ENCODE results near the gene SERINC5.
"Not testable (repeated sequence)": the region's sequence is repeated elsewhere in the genome, so short reads cannot be mapped to it uniquely, and the experiment has no call there.

Gene SERINC5

GRCh38 chr5:80117446-80117845, 138.4 kb downstream of the SERINC5 start:
- TF ChIP-seq CTCF (IDR thresholded peaks at IDR 0.05; ENCODE audit: poor library complexity, severe bottlenecking): no peak
- no peak for ATAC-seq (ENCODE audit: low read depth)
- Histone ChIP-seq H3K27ac (ENCODE audit: poor library complexity, severe bottlenecking) (no peak overlapping the region), H3K36me3 (ENCODE audit: low read depth) (no peaks in the 10 kb centered on the region), H3K4me3 (ENCODE audit: severe bottlenecking) (no peak overlapping the region), H3K4me1 (ENCODE audit: insufficient read depth, poor library complexity, severe bottlenecking) (no peaks in the 10 kb centered on the region), H3K9me3 (ENCODE audit: severe bottlenecking) (no peaks in the 10 kb centered on the region), H3K27me3 (ENCODE audit: insufficient read depth, poor library complexity, severe bottlenecking) (no peaks in the 10 kb centered on the region)
- DNase-seq (ENCODE audit: low spot score): no peak

DNA sequence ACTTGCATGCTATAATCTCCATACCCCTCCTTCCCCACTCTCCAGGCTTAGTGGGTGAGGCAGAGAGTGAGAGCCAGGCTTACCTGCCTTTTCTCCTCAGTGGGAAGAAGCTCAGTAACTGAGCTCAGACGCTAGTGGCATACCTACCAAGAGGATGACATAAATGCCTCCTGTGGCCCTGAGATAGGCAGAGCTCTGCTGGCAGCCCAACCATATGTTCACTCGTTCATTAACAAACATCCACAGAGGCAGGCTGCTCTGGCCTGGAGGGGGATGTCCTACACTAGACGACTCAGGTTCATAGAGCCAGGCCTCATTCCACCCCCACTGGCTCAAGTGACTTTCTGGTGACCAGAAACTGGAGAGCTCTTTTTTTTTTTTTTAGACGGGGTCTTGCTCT, 139.4 kb downstream of the SERINC5 start:
- DNase-seq (ENCODE audit: low spot score) (no peak), ATAC-seq (ENCODE audit: low read depth) (no peak)
- H3K27me3 ChIP-seq (ENCODE audit: insufficient read depth, poor library complexity, severe bottlenecking): no peaks in the 10 kb centered on the region
- H3K9me3 ChIP-seq (ENCODE audit: severe bottlenecking): no peaks in the 10 kb centered on the region
- H3K36me3 ChIP-seq (ENCODE audit: low read depth): no peaks in the 10 kb centered on the region
- H3K27ac ChIP-seq (ENCODE audit: poor library complexity, severe bottlenecking): no peak overlapping the region
- H3K4me3 ChIP-seq (ENCODE audit: severe bottlenecking): no peak overlapping the region
- H3K4me1 ChIP-seq (ENCODE audit: insufficient read depth, poor library complexity, severe bottlenecking): no peaks in the 10 kb centered on the region
- TF ChIP-seq CTCF (IDR thresholded peaks at IDR 0.05; ENCODE audit: poor library complexity, severe bottlenecking): no peak

GRCh38 chr5:80116000-80116399, 139.8 kb downstream of the SERINC5 start:
- no peaks in the 10 kb centered on the region for H3K9me3 ChIP-seq (ENCODE audit: severe bottlenecking)
- TF ChIP-seq CTCF (IDR thresholded peaks at IDR 0.05; ENCODE audit: poor library complexity, severe bottlenecking): no peak
- H3K4me1 ChIP-seq (ENCODE audit: insufficient read depth, poor library complexity, severe bottlenecking): no peaks in the 10 kb centered on the region
- H3K27ac ChIP-seq (ENCODE audit: poor library complexity, severe bottlenecking): no peak overlapping the region
- no peaks in the 10 kb centered on the region for H3K36me3 ChIP-seq (ENCODE audit: low read depth)
- no peak overlapping the region for H3K4me3 ChIP-seq (ENCODE audit: severe bottlenecking)
- DNase-seq (ENCODE audit: low spot score): no peak
- H3K27me3 ChIP-seq (ENCODE audit: insufficient read depth, poor library complexity, severe bottlenecking): no peaks in the 10 kb centered on the region
- no peak for ATAC-seq (ENCODE audit: low read depth)

GRCh38 chr5:80114860-80115259, 141.0 kb downstream of the SERINC5 start:
- no peak for ATAC-seq (ENCODE audit: low read depth)
- no peak for DNase-seq (ENCODE audit: low spot score)
- TF ChIP-seq CTCF (IDR thresholded peaks at IDR 0.05; ENCODE audit: poor library complexity, severe bottlenecking): no peak

GRCh38 chr5:80111376-80111990, 144.4 kb downstream of the SERINC5 start:
- H3K27ac ChIP-seq (ENCODE audit: poor library complexity, severe bottlenecking); H3K4me1 ChIP-seq (ENCODE audit: insufficient read depth, poor library complexity, severe bottlenecking); H3K27me3 ChIP-seq (ENCODE audit: insufficient read depth, poor library complexity, severe bottlenecking); DNase-seq (ENCODE audit: low spot score); H3K9me3 ChIP-seq (ENCODE audit: severe bottlenecking); H3K36me3 ChIP-seq (ENCODE audit: low read depth); H3K4me3 ChIP-seq (ENCODE audit: severe bottlenecking); ATAC-seq (ENCODE audit: low read depth): not testable (repeated sequence)

More at GRCh38 chr5:80114860-80115259, 141.0 kb downstream of the SERINC5 start:
- H3K9me3 ChIP-seq (ENCODE audit: severe bottlenecking): no peaks in the 10 kb centered on the region
- H3K27ac ChIP-seq (ENCODE audit: poor library complexity, severe bottlenecking): no peak overlapping the region
- H3K4me3 ChIP-seq (ENCODE audit: severe bottlenecking): no peak overlapping the region
- no peaks in the 10 kb centered on the region for H3K27me3 ChIP-seq (ENCODE audit: insufficient read depth, poor library complexity, severe bottlenecking)
- H3K36me3 ChIP-seq (ENCODE audit: low read depth): no peaks in the 10 kb centered on the region
- H3K4me1 ChIP-seq (ENCODE audit: insufficient read depth, poor library complexity, severe bottlenecking): no peaks in the 10 kb centered on the region
